Measurements from ENCODE around the gene WSCD1. TPM values are rescaled to one million over a fixed set of nuclear protein-coding genes. Genes with fewer than 3 reads are reported as not detected.

Gene WSCD1
- 4.8 TPM for polyA plus RNA-seq (2013, experiment 1 of 2)
- polyA plus RNA-seq (2013, experiment 2 of 2), result 5.2 TPM

- no peak within 1 kb of the TSS for H2BK5ac ChIP-seq (ENCODE audit: low read length)
- H3K56ac ChIP-seq (ENCODE audit: low read length), result peak within 1 kb of the TSS; percentile 34
- no peak within 1 kb of the TSS for H3K4ac ChIP-seq (ENCODE audit: low read depth, low read length)
- H3K9ac ChIP-seq (ENCODE audit: low read length), result no peak within 1 kb of the TSS
- no peak for DNase-seq
- WGBS (ENCODE audit: extremely low coverage, insufficient coverage, low lambda C conversion rate), result no CpG with 5 or more reads among the region's 71 CpGs
- H4K8ac ChIP-seq (ENCODE audit: low read depth, low read length), result no peak within 1 kb of the TSS
- no peaks in the 10 kb centered on the region for H3K79me1 ChIP-seq (ENCODE audit: low read length)
- H3K4me1 ChIP-seq (ENCODE audit: control insufficient read depth, low read depth, low read length), result no peaks in the 10 kb centered on the region
- H2BK120ac ChIP-seq (ENCODE audit: low read depth, low read length), result no peak within 1 kb of the TSS
- no peak within 1 kb of the TSS for H4K5ac ChIP-seq (ENCODE audit: low read length)
- no peaks in the 10 kb centered on the region for H3K79me2 ChIP-seq (ENCODE audit: control insufficient read depth, insufficient read depth, low read length)
- H3K36me3 ChIP-seq (ENCODE audit: control insufficient read depth, insufficient read depth, low read length), result no peaks in the 10 kb centered on the region
- H3K27me3 ChIP-seq (ENCODE audit: insufficient read depth, low read length, poor library complexity), result no peaks in the 10 kb centered on the region
- H3K4me3 ChIP-seq (ENCODE audit: low read length), result peak within 1 kb of the TSS; percentile 30
- H3K18ac ChIP-seq (ENCODE audit: low read length), result no peak within 1 kb of the TSS
- no peak within 1 kb of the TSS for H3K27ac ChIP-seq (ENCODE audit: low read depth, low read length)
- H2BK15ac ChIP-seq (replicated peaks; ENCODE audit: low read depth), result no peak within 1 kb of the TSS
- peak within 1 kb of the TSS; percentile 97 for H3K23ac ChIP-seq (ENCODE audit: low read length)
- peak within 1 kb of the TSS; percentile 70 for H3K4me2 ChIP-seq (ENCODE audit: low read length)
- no peak within 1 kb of the TSS for H2AK5ac ChIP-seq (ENCODE audit: low read length)
These were observed at the start of gene WSCD1 for GRCh38 chr17:6069539-6070429. Gene WSCD1, plus strand, starts transcription at chr17:6070379. Its CDS starts 10,280 bp downstream, at chr17:6080659.

GRCh38 chr17:6021011-6021400 is 49.2 kb upstream of the WSCD1 start:
- H3K36me3 ChIP-seq (ENCODE audit: control insufficient read depth, insufficient read depth, low read length), result no peaks in the 10 kb centered on the region
- DNase-seq, result no peak
- H3K79me2 ChIP-seq (ENCODE audit: control insufficient read depth, insufficient read depth, low read length), result no peaks in the 10 kb centered on the region
- no peak overlapping the region for H3K4ac ChIP-seq (ENCODE audit: low read depth, low read length)
- H2BK120ac ChIP-seq (ENCODE audit: low read depth, low read length), result no peak overlapping the region
- H3K79me1 ChIP-seq (ENCODE audit: low read length), result no peaks in the 10 kb centered on the region
- no CpG with 5 or more reads among the region's 5 CpGs for WGBS (ENCODE audit: extremely low coverage, insufficient coverage, low lambda C conversion rate)
- no peak overlapping the region for H3K9ac ChIP-seq (ENCODE audit: low read length)
- peaks cover 3% of the 10 kb centered on the region for H3K4me1 ChIP-seq (ENCODE audit: control insufficient read depth, low read depth, low read length)
- H2BK15ac ChIP-seq (replicated peaks; ENCODE audit: low read depth), result no peak overlapping the region
- no peak overlapping the region for H4K5ac ChIP-seq (ENCODE audit: low read length)
- H3K4me2 ChIP-seq (ENCODE audit: low read length), result no peak overlapping the region
- H3K27me3 ChIP-seq (ENCODE audit: insufficient read depth, low read length, poor library complexity), result no peaks in the 10 kb centered on the region
- no peak overlapping the region for H2BK5ac ChIP-seq (ENCODE audit: low read length)
- H3K27ac ChIP-seq (ENCODE audit: low read depth, low read length), result no peak overlapping the region
- no peak overlapping the region for H4K8ac ChIP-seq (ENCODE audit: low read depth, low read length)
- no peak overlapping the region for H2AK5ac ChIP-seq (ENCODE audit: low read length)
- no peak overlapping the region for H3K18ac ChIP-seq (ENCODE audit: low read length)
- no peak overlapping the region for H3K56ac ChIP-seq (ENCODE audit: low read length)
- H3K23ac ChIP-seq (ENCODE audit: low read length), result no peak overlapping the region
- no peak overlapping the region for H3K4me3 ChIP-seq (ENCODE audit: low read length)

- peaks cover 3% of the 10 kb centered on the region for H3K4me1 ChIP-seq (ENCODE audit: control insufficient read depth, low read depth, low read length)
- H3K4me2 ChIP-seq (ENCODE audit: low read length), result no peak overlapping the region
- no peak overlapping the region for H4K5ac ChIP-seq (ENCODE audit: low read length)
- no peak overlapping the region for H3K18ac ChIP-seq (ENCODE audit: low read length)
- no peak overlapping the region for H2BK15ac ChIP-seq (replicated peaks; ENCODE audit: low read depth)
- H4K8ac ChIP-seq (ENCODE audit: low read depth, low read length), result no peak overlapping the region
- H3K27ac ChIP-seq (ENCODE audit: low read depth, low read length), result no peak overlapping the region
- H2BK120ac ChIP-seq (ENCODE audit: low read depth, low read length), result no peak overlapping the region
- no peak overlapping the region for H3K56ac ChIP-seq (ENCODE audit: low read length)
- H3K9ac ChIP-seq (ENCODE audit: low read length), result no peak overlapping the region
- H3K79me1 ChIP-seq (ENCODE audit: low read length), result no peaks in the 10 kb centered on the region
- no CpG with 5 or more reads among the region's 9 CpGs for WGBS (ENCODE audit: extremely low coverage, insufficient coverage, low lambda C conversion rate)
- H3K23ac ChIP-seq (ENCODE audit: low read length), result no peak overlapping the region
- no peak overlapping the region for H3K4me3 ChIP-seq (ENCODE audit: low read length)
- H3K27me3 ChIP-seq (ENCODE audit: insufficient read depth, low read length, poor library complexity), result no peaks in the 10 kb centered on the region
- no peak for DNase-seq
- no peaks in the 10 kb centered on the region for H3K79me2 ChIP-seq (ENCODE audit: control insufficient read depth, insufficient read depth, low read length)
- H2BK5ac ChIP-seq (ENCODE audit: low read length), result no peak overlapping the region
- H3K4ac ChIP-seq (ENCODE audit: low read depth, low read length), result no peak overlapping the region
- no peak overlapping the region for H2AK5ac ChIP-seq (ENCODE audit: low read length)
- H3K36me3 ChIP-seq (ENCODE audit: control insufficient read depth, insufficient read depth, low read length), result no peaks in the 10 kb centered on the region
These were observed 48.6 kb upstream of the WSCD1 start for GRCh38 chr17:6021627-6022026.

GRCh38 chr17:6023036-6023831 is 46.9 kb upstream of the WSCD1 start:
- DNase-seq, result no peak
- Histone ChIP-seq H3K23ac (ENCODE audit: low read length) (no peak overlapping the region), H3K4me2 (ENCODE audit: low read length) (no peak overlapping the region), H4K8ac (ENCODE audit: low read depth, low read length) (no peak overlapping the region), H3K4me3 (ENCODE audit: low read length) (no peak overlapping the region), H3K79me2 (ENCODE audit: control insufficient read depth, insufficient read depth, low read length) (no peaks in the 10 kb centered on the region), H3K18ac (ENCODE audit: low read length) (no peak overlapping the region), H2AK5ac (ENCODE audit: low read length) (no peak overlapping the region), H3K56ac (ENCODE audit: low read length) (no peak overlapping the region), H2BK120ac (ENCODE audit: low read depth, low read length) (no peak overlapping the region), H4K5ac (ENCODE audit: low read length) (no peak overlapping the region), H3K79me1 (ENCODE audit: low read length) (no peaks in the 10 kb centered on the region), H3K9ac (ENCODE audit: low read length) (no peak overlapping the region), H3K36me3 (ENCODE audit: control insufficient read depth, insufficient read depth, low read length) (no peaks in the 10 kb centered on the region), H3K4me1 (ENCODE audit: control insufficient read depth, low read depth, low read length) (peaks cover 3% of the 10 kb centered on the region), H3K4ac (ENCODE audit: low read depth, low read length) (no peak overlapping the region), H3K27me3 (ENCODE audit: insufficient read depth, low read length, poor library complexity) (no peaks in the 10 kb centered on the region), H3K27ac (ENCODE audit: low read depth, low read length) (no peak overlapping the region), H2BK15ac (replicated peaks; ENCODE audit: low read depth) (no peak overlapping the region), H2BK5ac (ENCODE audit: low read length) (no peak overlapping the region)
- no CpG with 5 or more reads among the region's 6 CpGs for WGBS (ENCODE audit: extremely low coverage, insufficient coverage, low lambda C conversion rate)

- no peak overlapping the region for H2BK5ac ChIP-seq (ENCODE audit: low read length)
- no peaks in the 10 kb centered on the region for H3K79me1 ChIP-seq (ENCODE audit: low read length)
- no peak overlapping the region for H2BK120ac ChIP-seq (ENCODE audit: low read depth, low read length)
- H3K4me2 ChIP-seq (ENCODE audit: low read length), result no peak overlapping the region
- DNase-seq, result no peak
- H4K5ac ChIP-seq (ENCODE audit: low read length), result no peak overlapping the region
- no peaks in the 10 kb centered on the region for H3K36me3 ChIP-seq (ENCODE audit: control insufficient read depth, insufficient read depth, low read length)
- no peaks in the 10 kb centered on the region for H3K27me3 ChIP-seq (ENCODE audit: insufficient read depth, low read length, poor library complexity)
- no peak overlapping the region for H3K27ac ChIP-seq (ENCODE audit: low read depth, low read length)
- no peak overlapping the region for H2BK15ac ChIP-seq (replicated peaks; ENCODE audit: low read depth)
- no peaks in the 10 kb centered on the region for H3K4me1 ChIP-seq (ENCODE audit: control insufficient read depth, low read depth, low read length)
- H4K8ac ChIP-seq (ENCODE audit: low read depth, low read length), result no peak overlapping the region
- no peaks in the 10 kb centered on the region for H3K79me2 ChIP-seq (ENCODE audit: control insufficient read depth, insufficient read depth, low read length)
- no peak overlapping the region for H3K4me3 ChIP-seq (ENCODE audit: low read length)
- H3K4ac ChIP-seq (ENCODE audit: low read depth, low read length), result no peak overlapping the region
- H3K18ac ChIP-seq (ENCODE audit: low read length), result no peak overlapping the region
- no peak overlapping the region for H3K56ac ChIP-seq (ENCODE audit: low read length)
- WGBS (ENCODE audit: extremely low coverage, insufficient coverage, low lambda C conversion rate), result no CpG with 5 or more reads among the region's 6 CpGs
- H3K23ac ChIP-seq (ENCODE audit: low read length), result no peak overlapping the region
- no peak overlapping the region for H3K9ac ChIP-seq (ENCODE audit: low read length)
- H2AK5ac ChIP-seq (ENCODE audit: low read length), result no peak overlapping the region
These were observed 45.6 kb upstream of the WSCD1 start for GRCh38 chr17:6024576-6024975.
